ENCODE measurements around the gene CACNA1F.
A peak's percentile ranks its signal among the peaks of the same experiment; 100 is the strongest.

Gene CACNA1F

GRCh38 chrX:49258749-49259124 is 25.6 kb upstream of the CACNA1F start:
- DNase-seq: no peak
- in situ Hi-C loops (cut with MboI; ENCODE audit: low pct_unique_long_range_greater_than_20kb, low sequenced_read_pairs): no loop called here

- no peak for DNase-seq
Measured at GRCh38 chrX:49257846-49258748, 25.0 kb upstream of the CACNA1F start.

GRCh38 chrX:49257074-49257790 is 24.1 kb upstream of the CACNA1F start:
- in situ Hi-C loops (cut with MboI; ENCODE audit: low pct_unique_long_range_greater_than_20kb, low sequenced_read_pairs): no loop called here
- no peak for DNase-seq

More at GRCh38 chrX:49257846-49258748, 25.0 kb upstream of the CACNA1F start:
- in situ Hi-C loops (cut with MboI; ENCODE audit: low pct_unique_long_range_greater_than_20kb, low sequenced_read_pairs): no loop called here

- in situ Hi-C loops (cut with MboI; ENCODE audit: low pct_unique_long_range_greater_than_20kb, low sequenced_read_pairs): no loop called here
- no peak for DNase-seq
Measured at GRCh38 chrX:49256268-49256995, 23.3 kb upstream of the CACNA1F start.

GRCh38 chrX:49254639-49255038 is 21.5 kb upstream of the CACNA1F start:
- no peak for DNase-seq
- in situ Hi-C loops (cut with MboI; ENCODE audit: low pct_unique_long_range_greater_than_20kb, low sequenced_read_pairs): no loop called here

GRCh38 chrX:49251325-49251724 is 18.2 kb upstream of the CACNA1F start:
- no peak for DNase-seq
- in situ Hi-C loops (cut with MboI; ENCODE audit: low pct_unique_long_range_greater_than_20kb, low sequenced_read_pairs): no loop called here

- DNase-seq: no peak
- in situ Hi-C loops (cut with MboI; ENCODE audit: low pct_unique_long_range_greater_than_20kb, low sequenced_read_pairs): no loop called here
Measured at GRCh38 chrX:49250578-49250977, 17.4 kb upstream of the CACNA1F start.

GRCh38 chrX:49250066-49250465 is 16.9 kb upstream of the CACNA1F start:
- in situ Hi-C loops (cut with MboI; ENCODE audit: low pct_unique_long_range_greater_than_20kb, low sequenced_read_pairs): no loop called here
- DNase-seq: no peak

GRCh38 chrX:49249616-49250015 is 16.5 kb upstream of the CACNA1F start:
- no peak for DNase-seq
- in situ Hi-C loops (cut with MboI; ENCODE audit: low pct_unique_long_range_greater_than_20kb, low sequenced_read_pairs): no loop called here

GRCh38 chrX:49249071-49249470 is 15.9 kb upstream of the CACNA1F start:
- DNase-seq: no peak
- in situ Hi-C loops (cut with MboI; ENCODE audit: low pct_unique_long_range_greater_than_20kb, low sequenced_read_pairs): no loop called here

GRCh38 chrX:49247916-49248811 is 15.0 kb upstream of the CACNA1F start:
- no peak for DNase-seq
- in situ Hi-C loops (cut with MboI; ENCODE audit: low pct_unique_long_range_greater_than_20kb, low sequenced_read_pairs): no loop called here

GRCh38 chrX:49247346-49247745 is 14.2 kb upstream of the CACNA1F start:
- in situ Hi-C loops (cut with MboI; ENCODE audit: low pct_unique_long_range_greater_than_20kb, low sequenced_read_pairs): no loop called here
- DNase-seq: no peak

GRCh38 chrX:49246541-49246940 is 13.4 kb upstream of the CACNA1F start:
- in situ Hi-C loops (cut with MboI; ENCODE audit: low pct_unique_long_range_greater_than_20kb, low sequenced_read_pairs): no loop called here
- no peak for DNase-seq

- no peak for DNase-seq
- in situ Hi-C loops (cut with MboI; ENCODE audit: low pct_unique_long_range_greater_than_20kb, low sequenced_read_pairs): no loop called here
Measured at GRCh38 chrX:49244207-49244606, 11.1 kb upstream of the CACNA1F start.

- in situ Hi-C loops (cut with MboI; ENCODE audit: low pct_unique_long_range_greater_than_20kb, low sequenced_read_pairs): no loop called here
- no peak for DNase-seq
Measured at GRCh38 chrX:49243166-49243565, 10.0 kb upstream of the CACNA1F start.

- no peak for DNase-seq
- in situ Hi-C loops (cut with MboI; ENCODE audit: low pct_unique_long_range_greater_than_20kb, low sequenced_read_pairs): no loop called here
Measured at GRCh38 chrX:49242545-49243066, 9.5 kb upstream of the CACNA1F start.

- in situ Hi-C loops (cut with MboI; ENCODE audit: low pct_unique_long_range_greater_than_20kb, low sequenced_read_pairs): no loop called here
- DNase-seq: no peak
Measured at GRCh38 chrX:49238735-49239134, 5.6 kb upstream of the CACNA1F start.

- DNase-seq: peak; percentile 89
Measured at GRCh38 chrX:49237060-49237459, 3.9 kb upstream of the CACNA1F start.

More at GRCh38 chrX:49237060-49237459, 3.9 kb upstream of the CACNA1F start:
- in situ Hi-C loops (cut with MboI; ENCODE audit: low pct_unique_long_range_greater_than_20kb, low sequenced_read_pairs): no loop called here

Measured in KBM-7 (cell line).